Measurements from ENCODE around the gene CENPC.
"Not testable (repeated sequence)": the region's sequence is repeated elsewhere in the genome, so short reads cannot be mapped to it uniquely, and the experiment has no call there.

The CENPC gene

GRCh38 chr4:67549123-67549522, 3.8 kb upstream of the CENPC start:
- DNase-seq, result no peak

- no peak for DNase-seq
Observed at GRCh38 chr4:67546971-67547370, 1.7 kb upstream of the CENPC start.

GRCh38 chr4:67546004-67546356, 677 bp upstream of the CENPC start:
- DNase-seq, result peak; percentile 25

- no peak for DNase-seq
Observed at GRCh38 chr4:67542076-67542475, 3.2 kb downstream of the CENPC start.

- no peak for DNase-seq
Observed at GRCh38 chr4:67539830-67540229, 5.5 kb downstream of the CENPC start.

GRCh38 chr4:67535280-67535840, 9.9 kb downstream of the CENPC start:
- no peak for DNase-seq

- DNase-seq, result no peak
Observed at GRCh38 chr4:67533112-67533511, 12.2 kb downstream of the CENPC start.

- not testable (repeated sequence) for DNase-seq
Observed at GRCh38 chr4:67532397-67532796, 12.9 kb downstream of the CENPC start.

- no peak for DNase-seq
Observed at GRCh38 chr4:67531379-67531962, 13.8 kb downstream of the CENPC start.

GRCh38 chr4:67524140-67524539, 21.2 kb downstream of the CENPC start:
- not testable (repeated sequence) for DNase-seq

GRCh38 chr4:67522851-67523671, 22.2 kb downstream of the CENPC start:
- DNase-seq, result no peak

GRCh38 chr4:67522230-67522629, 23.1 kb downstream of the CENPC start:
- DNase-seq, result no peak

GRCh38 chr4:67521506-67521905, 23.8 kb downstream of the CENPC start:
- no peak for DNase-seq

- DNase-seq, result no peak
Observed at GRCh38 chr4:67520141-67520540, 25.2 kb downstream of the CENPC start.

- no peak for DNase-seq
Observed at GRCh38 chr4:67512501-67512900, 32.8 kb downstream of the CENPC start.

- no peak for DNase-seq
Observed at GRCh38 chr4:67500373-67500772, 44.9 kb downstream of the CENPC start.

GRCh38 chr4:67499799-67500198, 45.5 kb downstream of the CENPC start:
- DNase-seq, result no peak

GRCh38 chr4:67483868-67484602, 61.3 kb downstream of the CENPC start:
- no peak for DNase-seq

- DNase-seq, result no peak
Observed at GRCh38 chr4:67480810-67481209, 64.5 kb downstream of the CENPC start.

GRCh38 chr4:67475155-67475554, 70.1 kb downstream of the CENPC start:
- no peak for DNase-seq

GRCh38 chr4:67470871-67471270, 74.4 kb downstream of the CENPC start:
- DNase-seq, result no peak

GRCh38 chr4:67468830-67469229, 76.5 kb downstream of the CENPC start:
- no peak for DNase-seq

GRCh38 chr4:67466751-67467150, 78.6 kb downstream of the CENPC start:
- no peak for DNase-seq

- DNase-seq, result no peak
Observed at GRCh38 chr4:67465763-67466052, 79.6 kb downstream of the CENPC start.
